G401 (cell line): Measurements from ENCODE around the gene RCOR2. TPM values are rescaled to one million over a fixed set of nuclear protein-coding genes. Genes with fewer than 3 reads are reported as not detected.

ENCODE experiments used
- DNase-seq: peaks from one replicate; pipeline ENCODE4 v3.0.0-alpha.2; 2015; ENCODE audit warnings: low spot score
- in situ Hi-C: cut with HindIII; loops from 2 replicates; pipeline ENCODE4 v1.10.0; 2016; ENCODE audit warnings: low sequenced_read_pairs, mixed read lengths
- total RNA-seq: library from RNA; depleted of rRNA; stranded (reverse); fragments of >200 nt; shearing (Covaris generic); gene quantifications from 2 replicates; pipeline ENCODE4 v1.2.3, GENCODE V29; 2014

RCOR2 gene
- total RNA-seq, 1 experiment from 2014 or later, result 53.3 TPM

DNA sequence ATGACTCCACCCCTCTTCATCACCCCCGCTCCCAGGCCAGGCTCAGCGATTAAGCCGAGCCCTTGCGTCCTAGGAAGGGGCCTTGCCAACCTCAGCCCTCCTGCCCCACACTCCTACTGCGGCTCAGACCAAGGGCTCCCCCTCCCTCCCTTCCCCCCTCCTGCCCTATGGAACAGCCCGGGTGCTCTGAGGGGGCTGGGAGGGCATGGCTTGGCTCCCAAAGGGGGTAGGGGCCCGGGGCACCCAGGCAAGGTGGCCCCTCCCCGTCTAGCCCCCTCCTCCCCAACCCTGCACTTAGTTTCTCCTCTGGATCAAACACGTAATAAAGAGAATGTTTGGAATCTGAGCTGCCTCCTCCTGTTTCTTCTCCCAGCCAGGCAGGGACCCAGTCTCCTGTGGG lies 6.3 kb downstream of the RCOR2 start:
- in situ Hi-C loops, result loop anchor here (5.0 kb wide), 1 partner anchor 73 kb away; the partner anchor contains the start of gene MARK2

GRCh38 chr11:63909591-63910506 lies 7.1 kb downstream of the RCOR2 start:
- no peak for DNase-seq

More for the DNA sequence above, 6.3 kb downstream of the RCOR2 start:
- no peak for DNase-seq

DNA sequence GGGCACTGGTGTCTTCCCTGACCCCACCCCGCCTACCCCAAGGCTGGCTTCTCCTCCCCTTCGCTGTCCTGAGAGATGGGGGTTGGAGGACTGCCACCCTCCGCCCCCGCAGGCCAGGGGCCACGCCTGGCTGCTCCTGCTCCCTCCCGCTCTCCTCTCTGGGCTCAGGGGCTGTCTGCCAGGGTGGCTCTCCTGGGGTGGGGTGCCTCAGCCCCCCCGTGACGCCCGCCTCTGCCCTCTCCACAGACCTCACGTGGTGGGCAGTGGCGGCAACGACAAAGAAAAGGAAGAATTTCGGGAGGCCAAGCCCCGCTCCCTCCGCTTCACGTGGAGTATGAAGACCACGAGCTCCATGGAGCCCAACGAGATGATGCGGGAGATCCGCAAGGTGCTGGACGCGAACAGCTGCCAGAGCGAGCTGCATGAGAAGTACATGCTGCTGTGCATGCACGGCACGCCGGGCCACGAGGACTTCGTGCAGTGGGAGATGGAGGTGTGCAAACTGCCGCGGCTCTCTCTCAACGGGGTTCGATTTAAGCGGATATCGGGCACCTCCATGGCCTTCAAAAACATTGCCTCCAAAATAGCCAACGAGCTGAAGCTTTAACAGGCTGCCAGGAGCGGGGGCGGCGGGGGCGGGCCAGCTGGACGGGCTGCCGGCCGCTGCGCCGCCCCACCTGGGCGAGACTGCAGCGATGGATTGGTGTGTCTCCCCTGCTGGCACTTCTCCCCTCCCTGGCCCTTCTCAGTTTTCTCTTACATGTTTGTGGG lies 8.1 kb downstream of the RCOR2 start:
- in situ Hi-C loops, result no loop called here
- DNase-seq, result no peak

More at GRCh38 chr11:63909591-63910506, 7.1 kb downstream of the RCOR2 start:
- in situ Hi-C loops, result loop anchor here (5.0 kb wide), 1 partner anchor 73 kb away; the partner anchor contains the start of gene MARK2

GRCh38 chr11:63907808-63908530 lies 9.0 kb downstream of the RCOR2 start:
- no peak for DNase-seq
- in situ Hi-C loops, result no loop called here

DNA sequence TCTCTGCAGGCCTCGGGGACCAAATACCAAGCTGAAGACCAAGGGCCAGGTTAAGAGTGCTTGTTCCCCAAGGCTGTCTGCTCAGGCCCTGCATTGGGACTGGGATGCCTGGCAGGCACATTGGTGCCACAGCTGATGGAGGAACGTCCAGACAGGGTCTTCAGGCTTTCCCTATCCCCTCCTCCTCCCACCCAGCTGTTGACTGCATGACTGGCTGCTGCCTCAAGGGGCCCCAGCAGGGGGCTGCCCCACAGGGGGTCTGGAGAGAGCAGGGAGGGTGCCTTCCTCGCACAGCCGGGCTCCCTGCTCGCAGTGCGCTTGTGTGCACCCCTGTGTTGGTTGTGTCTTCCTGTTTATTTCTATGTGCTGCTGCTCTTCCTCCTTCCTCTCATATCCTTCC lies 9.9 kb downstream of the RCOR2 start:
- no peak for DNase-seq
- in situ Hi-C loops, result no loop called here

- in situ Hi-C loops, result no loop called here
- DNase-seq, result no peak
Measured at GRCh38 chr11:63906585-63906984, 10.4 kb downstream of the RCOR2 start.

DNA sequence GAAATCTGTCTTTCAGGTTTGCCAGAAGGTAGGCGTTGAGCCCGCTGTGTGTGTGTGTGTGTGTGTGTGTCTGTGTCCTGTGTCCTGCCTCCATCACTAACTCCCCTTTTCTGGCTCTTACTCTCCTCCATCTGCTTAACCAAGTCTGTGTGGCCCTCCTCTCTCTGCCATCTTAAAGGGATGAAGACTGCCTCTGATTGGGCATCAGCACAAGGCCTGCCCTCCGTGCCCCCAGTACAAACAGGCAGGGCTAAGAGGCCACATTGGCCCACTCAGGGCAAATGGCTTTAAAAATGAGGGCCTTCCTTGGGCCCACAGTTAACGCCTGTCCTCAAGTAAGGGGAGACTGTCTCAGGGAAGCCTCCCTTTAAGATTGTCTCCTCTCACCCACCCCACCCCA lies 10.9 kb downstream of the RCOR2 start:
- DNase-seq, result no peak
- in situ Hi-C loops, result no loop called here

DNA sequence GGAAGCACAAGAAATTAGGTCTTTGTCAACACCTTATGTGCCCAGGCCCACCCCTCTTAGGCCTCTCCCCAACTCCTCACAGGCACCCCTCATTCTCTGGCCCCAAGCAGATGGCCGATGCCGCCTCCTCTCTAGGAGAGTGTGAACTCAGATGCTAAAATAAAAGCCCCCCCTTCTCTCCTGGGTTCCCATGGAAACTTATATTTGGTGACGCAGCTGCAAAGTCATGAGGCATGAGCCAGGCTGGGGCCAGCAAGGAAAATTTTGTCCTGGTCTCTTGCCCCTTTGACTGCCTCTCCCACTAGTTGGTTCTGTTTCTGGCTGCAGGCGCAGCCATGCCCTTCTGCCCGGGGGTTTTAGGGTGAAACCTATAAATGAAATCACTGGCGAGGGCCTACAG lies 11.8 kb downstream of the RCOR2 start:
- in situ Hi-C loops, result no loop called here
- DNase-seq, result no peak

DNA sequence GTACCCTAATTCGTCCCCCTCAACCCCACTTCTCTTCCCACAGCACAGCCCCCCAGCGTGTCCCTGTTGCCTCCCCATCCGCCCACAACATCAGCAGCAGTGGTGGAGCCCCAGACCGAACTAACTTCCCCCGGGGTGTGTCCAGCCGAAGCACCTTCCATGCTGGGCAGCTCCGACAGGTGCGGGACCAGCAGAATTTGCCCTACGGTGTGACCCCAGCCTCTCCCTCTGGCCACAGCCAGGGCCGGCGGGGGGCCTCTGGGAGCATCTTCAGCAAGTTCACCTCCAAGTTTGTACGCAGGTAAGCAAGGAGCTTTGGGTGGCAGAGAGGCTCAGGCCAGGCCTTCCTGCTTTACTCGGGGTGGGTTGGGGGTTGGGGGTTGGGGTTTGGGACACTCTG lies 12.2 kb downstream of the RCOR2 start:
- in situ Hi-C loops, result no loop called here

GRCh38 chr11:63903884-63904283 lies 13.1 kb downstream of the RCOR2 start:
- in situ Hi-C loops, result no loop called here
- no peak for DNase-seq

More for the DNA sequence above, 12.2 kb downstream of the RCOR2 start:
- DNase-seq, result no peak

- DNase-seq, result no peak
- in situ Hi-C loops, result no loop called here
Measured at GRCh38 chr11:63901660-63902059, 15.3 kb downstream of the RCOR2 start.

DNA sequence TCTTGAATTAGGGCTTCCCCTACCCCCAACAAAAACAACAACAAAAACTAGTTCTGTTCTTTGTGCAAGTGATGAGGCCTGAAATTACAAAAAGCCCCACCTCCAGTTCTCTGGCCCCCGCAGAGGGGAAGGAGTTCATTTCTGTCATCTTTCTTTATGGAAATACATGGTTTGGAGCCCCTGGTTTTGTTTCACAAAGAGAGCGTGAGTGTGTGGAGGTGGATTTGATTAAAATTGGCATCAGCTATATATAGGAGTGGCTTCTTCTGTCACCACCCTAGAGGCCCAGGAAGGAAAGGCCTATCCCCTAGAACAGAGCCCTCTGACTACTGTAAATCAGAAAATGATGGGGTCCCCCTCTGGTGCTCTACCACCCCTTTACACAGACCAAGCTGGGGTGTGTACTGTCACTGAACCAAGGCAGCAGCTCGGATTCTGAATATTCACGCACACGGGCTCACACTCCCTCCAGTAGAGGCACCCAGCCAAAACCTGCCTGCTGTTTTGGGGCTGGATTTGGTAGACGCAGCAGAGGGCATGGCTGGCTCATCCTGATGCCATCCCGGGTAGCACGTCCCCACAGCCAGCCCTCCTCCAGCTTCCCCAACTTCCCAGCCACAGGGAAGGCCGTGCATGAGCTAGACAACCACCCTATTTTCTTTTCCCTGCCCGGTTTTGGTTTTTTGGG lies 19.4 kb downstream of the RCOR2 start:
- in situ Hi-C loops, result no loop called here
- no peak for DNase-seq

DNA sequence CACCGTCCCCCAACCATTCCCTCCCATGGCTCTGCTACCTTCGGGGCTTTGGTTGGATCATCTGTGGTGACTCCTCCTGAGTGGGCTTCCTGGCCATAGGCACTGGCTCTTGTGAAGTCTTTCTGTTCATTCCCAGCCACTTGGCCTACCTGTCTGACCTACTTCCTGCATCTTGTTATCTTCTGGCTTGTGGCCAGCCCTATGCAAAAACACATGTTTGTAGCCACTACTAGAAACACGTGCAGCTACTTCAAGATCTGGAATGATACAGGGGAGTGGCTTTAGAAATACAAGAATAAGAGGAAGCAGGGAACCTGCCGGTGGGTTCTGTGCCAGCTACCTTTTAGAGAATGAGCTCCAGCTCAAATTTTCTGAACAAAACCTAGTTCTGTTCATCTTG lies 20.9 kb downstream of the RCOR2 start:
- in situ Hi-C loops, result no loop called here
- no peak for DNase-seq

- no peak for DNase-seq
- in situ Hi-C loops, result no loop called here
Measured at GRCh38 chr11:63893355-63893754, 23.6 kb downstream of the RCOR2 start.

DNA sequence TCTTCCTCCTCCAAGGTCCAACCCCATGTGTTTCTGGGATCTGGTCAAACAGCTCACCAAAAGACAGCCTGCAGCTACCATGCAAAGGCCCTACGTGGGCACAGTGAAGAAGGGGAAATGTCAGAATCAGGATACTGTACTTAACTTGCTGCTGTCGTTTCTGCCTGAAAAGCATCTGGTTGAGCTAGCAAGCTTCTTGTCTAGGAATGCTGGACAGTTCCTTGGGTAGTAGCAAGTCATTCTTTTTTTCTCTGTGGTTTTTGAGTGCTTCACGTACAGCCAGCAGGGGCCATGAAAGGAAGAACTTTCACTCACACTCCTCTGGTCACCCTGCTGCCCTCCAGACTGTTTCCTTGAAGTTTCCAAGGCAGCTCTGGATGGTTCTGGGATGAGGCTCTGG lies 24.7 kb downstream of the RCOR2 start:
- in situ Hi-C loops, result no loop called here
- no peak for DNase-seq

DNA sequence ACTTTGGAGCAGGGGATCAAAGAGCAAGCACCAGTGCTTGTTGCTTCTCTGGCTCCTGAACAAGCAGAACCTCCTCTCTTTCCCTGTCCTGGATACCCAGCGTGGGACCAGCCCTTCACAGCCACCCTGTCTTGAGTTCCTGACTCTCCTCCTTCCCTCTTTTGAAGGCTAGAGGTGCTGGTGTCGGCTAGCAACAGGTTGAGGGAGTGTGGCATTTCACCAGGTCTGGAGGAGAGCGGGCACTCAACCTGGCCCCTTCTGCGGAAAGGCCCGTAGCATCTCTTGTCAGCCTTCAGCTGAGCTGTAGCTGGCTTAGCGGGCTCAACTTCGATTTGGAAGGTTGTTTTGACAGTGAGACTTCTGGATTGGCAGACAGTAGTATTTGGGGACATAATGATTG lies 26.6 kb downstream of the RCOR2 start:
- no peak for DNase-seq
- in situ Hi-C loops, result no loop called here

DNA sequence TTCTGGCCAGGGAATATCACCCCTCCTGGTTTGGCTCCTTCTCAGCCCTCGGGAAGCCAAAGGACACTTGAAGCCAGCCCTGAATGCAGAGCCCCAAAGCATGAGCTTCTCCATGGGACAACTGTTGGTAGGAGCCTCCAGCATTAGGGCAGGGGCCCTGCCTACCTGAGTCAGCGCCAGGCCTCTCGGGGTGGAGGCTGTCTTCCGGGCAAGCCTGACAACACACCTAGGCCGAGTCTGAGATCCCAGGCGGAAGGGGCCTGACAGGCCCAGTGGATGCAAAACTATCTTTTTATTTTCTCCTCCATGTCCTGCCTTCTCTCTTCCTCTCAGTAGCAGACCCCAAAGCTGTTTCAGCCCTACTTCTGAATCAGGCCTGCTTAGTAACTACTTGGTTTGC lies 27.6 kb downstream of the RCOR2 start:
- in situ Hi-C loops, result no loop called here
- DNase-seq, result no peak

GRCh38 chr11:63888170-63889086 lies 28.5 kb downstream of the RCOR2 start:
- DNase-seq, result no peak
- in situ Hi-C loops, result no loop called here
